Measurements from ENCODE around the gene TRPM2. TPM values are rescaled to one million over a fixed set of nuclear protein-coding genes. Genes with fewer than 3 reads are reported as not detected.

Gene TRPM2
- total and polyA plus RNA-seq, 2 of the 13 experiments (the other 11 are each of a cell fraction or from before 2014, with no cell fraction given) = 0.07 to 0.20 TPM

DNA sequence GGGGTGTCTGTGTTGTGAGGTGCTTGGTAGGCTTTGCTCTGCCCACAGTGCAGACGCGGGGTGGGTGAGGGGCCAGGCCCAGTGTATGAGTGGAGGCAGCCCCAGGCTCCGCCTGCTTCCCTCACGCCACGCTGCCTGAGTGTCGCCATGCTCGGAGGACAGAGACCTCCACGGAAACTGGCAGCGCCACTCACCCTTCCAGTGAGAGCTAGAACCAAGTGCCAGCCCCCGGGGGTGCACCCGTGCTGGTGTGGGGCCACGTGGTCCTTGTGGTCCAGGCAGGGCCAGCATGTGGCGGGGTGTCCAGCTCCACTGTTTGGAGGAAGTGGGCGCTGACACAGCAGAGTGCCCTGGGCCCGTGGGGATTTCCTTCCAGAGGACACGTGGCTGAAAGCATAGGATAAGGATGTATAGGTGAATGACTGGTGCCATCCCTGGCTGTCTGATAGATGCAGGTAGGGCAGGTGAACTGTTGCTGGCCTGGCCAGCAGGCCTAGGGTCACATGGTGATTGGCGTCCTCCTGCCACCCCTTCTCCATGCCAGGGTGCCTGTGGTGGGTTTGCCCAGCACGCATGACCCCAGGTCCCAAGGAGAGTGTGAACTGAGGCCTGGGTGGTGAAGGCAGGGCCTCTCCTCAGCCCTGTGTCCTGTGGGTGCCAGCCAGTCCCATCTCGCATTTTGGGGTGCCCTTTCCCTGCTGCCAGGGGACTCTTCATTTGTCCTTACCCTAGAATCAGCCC is 105.7 kb downstream of the TRPM2 start:
- ChIA-PET CTCF (ENCODE audit: low intra/inter-chr PET ratio, low total read pairs) (no interaction called here), POLR2A (interaction anchor here (4.9 kb wide), 1 partner anchor 23 kb away, joined by 115 read pairs; no protein-coding TSS in a partner anchor)
- Histone ChIP-seq H3K27ac (ENCODE audit: extremely low read length, insufficient read depth, low read length) (peak overlapping the region; percentile 85), H3K27me3 (ENCODE audit: control insufficient read depth in 1 of 2, insufficient read depth in 2 of 2, low read length in 2 of 2) (no peaks in the 10 kb centered on the region), H3K79me2 (ENCODE audit: insufficient read depth, low read length) (peaks cover 18% of the 10 kb centered on the region), H3K4me3 (replicated peaks in 1 of 3; ENCODE audit: insufficient read depth in 1 of 3, low read depth in 2 of 3, low read length in 3 of 3) (peak overlapping the region in 1 of 3 experiments; percentile 75; a peak in 2 of 6 replicates), H3K4me2 (ENCODE audit: low read depth, low read length) (peak overlapping the region; percentile 74), H3K4me1 (ENCODE audit: insufficient read depth, low read length) (peaks cover 72% of the 10 kb centered on the region), H4K20me1 (ENCODE audit: insufficient read depth, low read length) (no peaks in the 10 kb centered on the region), H3K36me3 (replicated peaks in 1 of 2; ENCODE audit: control insufficient read depth in 1 of 2, insufficient read depth in 2 of 2, low read length in 2 of 2) (no peaks in the 10 kb centered on the region; a peak in 2 of 5 replicates), H2AFZ (ENCODE audit: low read length) (no peak overlapping the region), H3K9me3 (ENCODE audit: low read length) (no peaks in the 10 kb centered on the region), H3K9ac (ENCODE audit: insufficient read depth, low read depth, low read length) (peak overlapping the region; percentile 42; the same call in 1 of the 2 replicates)
- 98% methylated on average over 7 of the region's 19 CpGs for WGBS (ENCODE audit: low lambda C conversion rate)
- no peak for TF ChIP-seq JUNB (CRISPR knock-in tag; IDR thresholded peaks at IDR 0.05; ENCODE audit: borderline replicate concordance)
- TF ChIP-seq ZFAT (CRISPR knock-in tag; conservative IDR thresholded peaks at IDR 0.05) = no peak
- peak; percentile 74; the same call in 1 of the 2 replicates for TF ChIP-seq HNRNPL (IDR thresholded peaks at IDR 0.05; ENCODE audit: low read depth, low read length)
- TF ChIP-seq ZNF614 (CRISPR knock-in tag; IDR thresholded peaks at IDR 0.05; ENCODE audit: borderline replicate concordance) = no peak
- TF ChIP-seq ZNF563 (CRISPR knock-in tag; IDR thresholded peaks at IDR 0.05) = peak; percentile 32; the same call in 1 of the 2 replicates
- TF ChIP-seq ZC3H13 (CRISPR knock-in tag; IDR thresholded peaks at IDR 0.05) = 0 out of 2 replicates have a peak, but pooled peaks have one; percentile 81
- TF ChIP-seq RBFOX2 (IDR thresholded peaks at IDR 0.05; ENCODE audit: low read depth, low read length) = 0 out of 2 replicates have a peak, but pooled peaks have one; percentile 51
- TF ChIP-seq, protein P1, sequence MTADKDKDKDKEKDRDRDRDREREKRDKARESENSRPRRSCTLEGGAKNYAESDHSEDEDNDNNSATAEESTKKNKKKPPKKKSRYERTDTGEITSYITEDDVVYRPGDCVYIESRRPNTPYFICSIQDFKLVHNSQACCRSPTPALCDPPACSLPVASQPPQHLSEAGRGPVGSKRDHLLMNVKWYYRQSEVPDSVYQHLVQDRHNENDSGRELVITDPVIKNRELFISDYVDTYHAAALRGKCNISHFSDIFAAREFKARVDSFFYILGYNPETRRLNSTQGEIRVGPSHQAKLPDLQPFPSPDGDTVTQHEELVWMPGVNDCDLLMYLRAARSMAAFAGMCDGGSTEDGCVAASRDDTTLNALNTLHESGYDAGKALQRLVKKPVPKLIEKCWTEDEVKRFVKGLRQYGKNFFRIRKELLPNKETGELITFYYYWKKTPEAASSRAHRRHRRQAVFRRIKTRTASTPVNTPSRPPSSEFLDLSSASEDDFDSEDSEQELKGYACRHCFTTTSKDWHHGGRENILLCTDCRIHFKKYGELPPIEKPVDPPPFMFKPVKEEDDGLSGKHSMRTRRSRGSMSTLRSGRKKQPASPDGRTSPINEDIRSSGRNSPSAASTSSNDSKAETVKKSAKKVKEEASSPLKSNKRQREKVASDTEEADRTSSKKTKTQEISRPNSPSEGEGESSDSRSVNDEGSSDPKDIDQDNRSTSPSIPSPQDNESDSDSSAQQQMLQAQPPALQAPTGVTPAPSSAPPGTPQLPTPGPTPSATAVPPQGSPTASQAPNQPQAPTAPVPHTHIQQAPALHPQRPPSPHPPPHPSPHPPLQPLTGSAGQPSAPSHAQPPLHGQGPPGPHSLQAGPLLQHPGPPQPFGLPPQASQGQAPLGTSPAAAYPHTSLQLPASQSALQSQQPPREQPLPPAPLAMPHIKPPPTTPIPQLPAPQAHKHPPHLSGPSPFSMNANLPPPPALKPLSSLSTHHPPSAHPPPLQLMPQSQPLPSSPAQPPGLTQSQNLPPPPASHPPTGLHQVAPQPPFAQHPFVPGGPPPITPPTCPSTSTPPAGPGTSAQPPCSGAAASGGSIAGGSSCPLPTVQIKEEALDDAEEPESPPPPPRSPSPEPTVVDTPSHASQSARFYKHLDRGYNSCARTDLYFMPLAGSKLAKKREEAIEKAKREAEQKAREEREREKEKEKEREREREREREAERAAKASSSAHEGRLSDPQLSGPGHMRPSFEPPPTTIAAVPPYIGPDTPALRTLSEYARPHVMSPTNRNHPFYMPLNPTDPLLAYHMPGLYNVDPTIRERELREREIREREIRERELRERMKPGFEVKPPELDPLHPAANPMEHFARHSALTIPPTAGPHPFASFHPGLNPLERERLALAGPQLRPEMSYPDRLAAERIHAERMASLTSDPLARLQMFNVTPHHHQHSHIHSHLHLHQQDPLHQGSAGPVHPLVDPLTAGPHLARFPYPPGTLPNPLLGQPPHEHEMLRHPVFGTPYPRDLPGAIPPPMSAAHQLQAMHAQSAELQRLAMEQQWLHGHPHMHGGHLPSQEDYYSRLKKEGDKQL (CRISPR knock-in tag; IDR thresholded peaks at IDR 0.05; ENCODE audit: low read depth) = no peak
- peak; percentile 34 for TF ChIP-seq AGO2 (optimal IDR thresholded peaks at IDR 0.05; ENCODE audit: low read depth, low read length)
- no peak for TF ChIP-seq SIN3A (IDR thresholded peaks at IDR 0.05; ENCODE audit: borderline replicate concordance, low read depth, low read length)
- TF ChIP-seq ZBTB38 (CRISPR knock-in tag; IDR thresholded peaks at IDR 0.05) = 0 out of 2 replicates have a peak, but pooled peaks have one; percentile 30
- intact Hi-C loops (cut with micrococcal nuclease; ENCODE audit: unreplicated experiment) = loop anchor here (5.0 kb wide), 1 partner anchor 122 kb away; the partner anchor contains the start of gene CFAP410
- ATAC-seq (no peak), FAIRE-seq (no peak), DNase-seq (ENCODE audit: low spot score) (no peak)
- in situ Hi-C loops (cut with HindIII; ENCODE audit: extremely low pct_ligation_motif_present, low pct_unique_long_range_greater_than_20kb) = no loop called here
- no TSS peak for BruUV-seq (replicated peaks)

All from HepG2 (cell line).